GM21390 (cell line): ENCODE measurements around the gene GSTA5.
"Not testable (repeated sequence)": the region's sequence is repeated elsewhere in the genome, so short reads cannot be mapped to it uniquely, and the experiment has no call there.

ENCODE experiments used
- ATAC-seq: cut with Tn5 transposase; IDR thresholded peaks from one replicate; pipeline ENCODE4 v1.9.1; 2021; ENCODE audit not compliant: unreplicated experiment

The GSTA5 gene

DNA sequence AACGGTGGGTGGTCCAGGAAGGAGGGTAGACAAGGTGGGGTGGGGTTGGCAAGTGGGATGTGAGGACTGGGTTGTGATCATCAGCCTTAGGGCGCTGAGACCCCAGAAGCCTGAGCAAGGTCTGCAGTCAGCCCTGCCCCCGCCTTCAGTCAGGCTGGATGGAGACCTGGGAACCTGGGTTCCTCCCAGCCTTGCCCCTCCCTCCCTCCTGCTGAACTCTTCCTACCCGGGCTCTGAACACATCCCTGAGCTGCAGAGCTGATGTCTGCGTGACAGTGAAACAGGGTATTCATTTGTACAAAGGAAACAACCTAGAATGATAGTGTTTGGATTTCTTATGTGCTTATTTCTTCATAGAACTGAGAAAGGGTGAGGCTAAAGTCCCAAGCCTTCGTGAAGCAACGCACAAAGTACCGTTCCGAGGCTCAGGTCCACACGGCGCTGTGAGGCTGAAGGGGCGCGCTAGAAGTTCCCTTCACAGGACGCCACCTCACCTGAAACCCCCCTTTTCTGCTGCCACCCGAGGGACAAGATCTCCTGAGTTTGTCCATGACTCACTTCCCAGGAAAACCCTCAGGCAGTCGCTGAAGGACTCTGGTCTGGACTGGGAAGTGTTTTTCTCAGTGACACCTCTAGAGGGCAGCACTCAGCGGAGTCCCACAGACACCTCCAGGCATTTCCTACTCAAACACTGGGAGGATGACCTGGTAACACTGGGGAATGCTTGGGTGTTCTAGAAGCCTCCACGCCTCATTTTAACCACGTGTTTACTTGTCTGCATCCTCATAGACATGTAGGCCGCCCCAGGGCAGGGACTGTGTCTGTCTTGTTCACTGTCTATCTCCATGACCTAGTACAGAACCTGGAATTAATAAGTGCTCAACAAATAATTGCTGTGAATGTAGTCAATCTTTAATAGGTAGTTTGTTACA is 1.2 kb downstream of the GSTA5 start:
- ATAC-seq: peak; percentile 70

DNA sequence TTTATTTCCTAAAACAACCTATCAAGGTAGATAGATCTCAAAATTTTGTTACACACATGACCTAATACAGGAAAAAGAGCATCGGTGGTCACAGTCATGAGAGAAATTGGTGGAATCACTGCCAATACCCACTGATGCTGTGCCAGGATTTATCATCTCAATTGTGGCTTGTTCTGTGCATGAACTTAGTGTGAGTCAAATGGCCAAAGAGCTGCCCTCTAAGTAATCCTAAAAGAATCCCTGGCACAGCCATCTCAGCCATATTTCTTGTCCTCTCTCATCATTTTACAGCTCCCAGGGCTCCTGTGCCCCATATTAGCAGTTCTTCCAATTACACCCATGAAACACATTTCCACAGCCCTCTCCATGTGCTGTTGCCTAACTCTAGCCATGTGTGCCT is 6.1 kb downstream of the GSTA5 start:
- no peak for ATAC-seq

DNA sequence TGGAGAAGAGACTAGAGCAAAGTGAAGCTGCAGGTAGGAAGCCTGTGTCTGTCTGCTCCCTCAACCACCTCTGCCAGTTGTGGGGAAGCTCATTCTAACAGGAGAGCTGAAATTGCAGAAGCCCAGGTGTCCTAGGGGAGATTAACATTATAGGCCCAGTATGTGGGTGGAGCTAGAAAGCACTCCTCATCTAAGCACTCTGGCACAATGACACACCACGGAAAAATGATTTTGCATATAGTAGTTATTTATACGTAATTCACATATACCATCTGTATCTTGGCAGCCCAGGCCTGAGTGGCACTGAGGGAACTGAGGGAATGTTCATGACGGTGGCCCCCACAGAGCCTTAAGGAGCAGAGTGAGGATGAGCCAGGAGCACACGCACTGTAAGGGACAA is 9.7 kb downstream of the GSTA5 start:
- not testable (repeated sequence) for ATAC-seq

DNA sequence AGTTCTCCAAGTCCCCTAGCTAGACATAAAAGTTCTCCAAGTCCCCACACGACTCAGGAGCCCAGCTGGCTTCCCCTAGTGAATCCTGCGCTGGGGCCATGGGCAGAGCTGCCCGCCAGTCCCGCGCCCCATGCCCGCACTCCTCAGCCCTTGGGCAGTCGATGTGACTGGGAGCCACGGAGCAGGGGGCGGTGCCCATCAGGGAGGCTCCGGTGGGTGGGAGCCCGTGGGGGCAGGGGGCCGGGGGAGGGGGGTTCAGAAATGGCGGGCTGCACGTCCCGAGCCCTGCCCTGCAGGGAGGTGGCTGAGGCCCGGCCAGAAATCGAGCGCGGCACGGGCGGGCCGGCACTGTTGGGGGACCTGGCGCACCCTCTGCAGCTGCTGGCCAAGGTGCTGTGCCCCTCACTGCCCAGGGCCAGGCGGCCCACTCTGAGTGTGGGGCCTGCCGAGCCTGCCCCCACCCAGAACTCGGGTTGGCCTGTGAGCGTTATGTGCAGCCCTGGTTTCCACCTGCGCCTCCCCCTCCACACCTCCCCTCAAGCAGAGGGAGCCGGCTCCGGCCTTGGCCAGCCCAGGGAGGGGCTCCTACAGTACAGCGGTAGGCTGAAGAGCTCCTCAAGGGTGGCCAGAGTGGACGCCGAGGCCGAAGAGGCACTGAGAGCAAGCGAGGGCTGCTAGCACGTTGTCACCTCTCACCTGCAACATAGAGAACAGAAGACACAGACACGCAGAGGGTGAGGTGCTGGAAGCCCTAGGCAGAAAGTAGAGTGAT is 11.4 kb downstream of the GSTA5 start:
- ATAC-seq: no peak

DNA sequence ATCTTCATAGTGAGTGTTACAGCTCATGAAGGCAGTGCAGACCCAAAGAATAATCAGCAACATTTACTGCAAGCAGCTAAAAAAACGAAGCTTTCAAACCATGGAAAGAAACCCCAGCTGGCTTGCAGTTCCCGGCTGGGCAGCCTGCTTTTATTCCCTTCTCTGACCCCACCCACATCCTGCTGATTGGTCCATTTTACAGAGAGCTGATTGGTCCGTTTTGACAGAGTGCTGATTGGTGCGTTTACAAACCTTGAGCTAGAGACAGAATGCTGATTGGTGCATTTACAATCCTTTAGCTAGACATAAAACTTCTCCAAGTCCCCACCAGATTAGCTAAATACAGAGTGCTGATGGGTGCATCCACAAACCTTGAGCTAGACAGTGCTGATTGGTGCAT is 12.0 kb downstream of the GSTA5 start:
- ATAC-seq: not testable (repeated sequence)

DNA sequence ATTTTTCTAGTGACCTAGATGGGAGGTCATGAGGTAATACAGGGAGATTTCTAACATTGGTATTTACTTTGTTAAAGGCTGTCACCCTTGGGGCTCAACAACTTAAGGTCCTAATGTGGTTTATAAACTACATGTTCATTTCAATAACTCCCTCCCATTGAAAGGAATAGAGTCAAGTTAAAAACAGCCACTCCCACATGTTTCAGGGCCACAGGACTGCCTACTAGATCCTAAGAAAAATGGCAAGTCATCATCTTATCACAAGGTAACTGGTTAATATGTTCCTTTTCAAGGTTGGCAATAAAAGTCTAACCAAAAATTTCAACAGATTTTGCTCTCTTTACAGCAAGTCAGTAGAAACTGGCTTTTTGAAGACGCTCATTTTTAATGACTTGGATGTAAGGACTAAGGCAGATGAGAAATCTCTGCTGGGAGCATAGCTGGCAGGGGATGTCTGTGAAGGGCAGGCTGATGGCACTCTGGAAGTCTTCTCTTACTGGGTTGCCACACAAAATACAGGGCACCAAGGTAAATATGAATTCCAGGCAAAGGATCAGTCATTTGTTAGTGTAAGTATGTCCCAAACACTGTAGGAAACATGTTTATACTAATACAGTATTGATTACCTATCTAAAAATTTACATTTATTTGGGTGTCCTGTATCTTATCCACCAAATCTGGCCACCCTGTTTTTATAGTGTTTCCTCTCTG is 13.4 kb downstream of the GSTA5 start:
- not testable (repeated sequence) for ATAC-seq

DNA sequence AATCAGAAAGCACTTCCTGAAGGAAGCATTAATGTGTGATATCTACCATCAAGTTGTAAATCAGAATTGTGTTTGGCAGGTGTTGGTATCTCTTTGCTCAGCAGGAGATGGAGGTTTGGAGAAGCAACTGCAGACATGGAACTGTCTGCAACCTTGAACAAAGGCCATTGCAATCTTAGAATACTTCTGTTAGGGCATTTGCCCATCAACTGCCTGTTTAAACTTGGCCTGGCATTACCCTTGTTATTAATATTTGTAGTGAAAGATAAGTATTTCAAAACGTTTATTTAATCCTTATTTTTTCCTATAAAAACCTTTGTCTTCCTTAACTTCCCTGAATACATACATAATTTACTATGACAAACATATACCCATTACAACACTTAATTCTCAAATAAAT is 14.1 kb downstream of the GSTA5 start:
- no peak for ATAC-seq

DNA sequence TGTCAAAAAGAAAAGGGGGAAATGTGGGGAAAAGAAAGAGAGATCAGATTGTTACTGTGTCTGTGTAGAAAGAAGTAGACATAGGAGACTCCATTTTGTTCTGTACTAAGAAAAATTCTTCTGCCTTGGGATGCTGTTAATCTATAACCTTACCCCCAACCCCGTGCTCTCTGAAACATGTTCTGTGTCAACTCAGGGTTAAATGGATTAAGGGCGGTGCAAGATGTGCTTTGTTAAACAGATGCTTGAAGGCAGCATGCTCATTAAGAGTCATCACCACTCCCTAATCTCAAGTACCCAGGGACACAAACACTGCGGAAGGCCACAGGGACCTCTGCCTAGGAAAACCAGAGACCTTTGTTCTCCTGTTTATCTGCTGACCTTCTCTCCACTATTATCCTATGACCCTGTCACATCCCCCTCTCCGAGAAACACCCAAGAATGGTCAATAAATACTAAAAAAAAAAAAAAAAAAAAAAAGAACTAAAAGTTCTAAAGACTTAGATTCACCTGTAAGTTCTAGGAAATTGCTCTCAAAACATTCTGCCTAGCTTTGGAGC is 14.6 kb downstream of the GSTA5 start:
- ATAC-seq: not testable (repeated sequence)

DNA sequence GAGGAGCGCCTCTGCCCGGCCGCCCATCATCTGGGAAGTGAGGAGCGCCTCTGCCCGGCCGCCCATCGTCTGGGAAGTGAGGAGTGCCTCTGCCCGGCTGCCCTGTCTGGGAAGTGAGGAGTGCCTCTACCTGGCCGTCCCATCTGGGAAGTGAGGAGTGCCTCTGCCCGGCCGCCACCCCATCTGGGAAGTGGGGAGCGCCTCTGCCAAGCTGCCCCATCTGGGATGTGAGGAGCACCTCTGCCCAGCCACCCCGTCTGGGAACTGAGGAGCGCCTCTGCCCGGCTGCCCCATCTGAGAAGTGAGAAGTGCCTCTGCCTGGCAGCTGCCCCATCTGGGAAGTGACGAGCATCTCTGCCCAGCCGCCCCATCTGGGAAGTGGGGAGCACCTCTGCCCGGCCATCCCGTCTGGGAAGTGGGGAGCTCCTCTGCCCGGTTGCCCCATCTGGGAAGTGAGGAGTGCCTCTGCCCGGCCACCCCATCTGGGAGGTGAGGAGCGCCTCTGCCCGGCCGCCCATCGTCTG is 15.3 kb downstream of the GSTA5 start:
- not testable (repeated sequence) for ATAC-seq

DNA sequence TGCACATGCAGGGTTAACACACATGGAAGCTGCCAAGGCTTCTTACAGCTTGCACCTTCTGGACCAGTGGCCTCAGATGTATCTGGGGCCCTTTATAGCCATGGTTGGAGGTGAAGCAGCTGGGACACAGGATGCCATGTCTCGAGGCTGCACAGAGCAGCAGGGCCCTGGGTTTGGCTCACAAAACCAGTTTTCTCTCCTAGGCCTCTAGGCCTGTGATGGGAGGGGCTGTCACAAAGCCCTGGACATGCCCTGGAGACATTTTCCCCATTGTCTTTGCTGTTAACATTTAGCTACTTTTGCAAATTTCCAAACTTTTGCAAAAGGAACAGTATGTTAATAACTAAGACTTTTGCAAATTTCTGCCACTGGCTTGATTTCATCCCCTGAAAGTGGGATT is 18.8 kb downstream of the GSTA5 start:
- no peak for ATAC-seq

DNA sequence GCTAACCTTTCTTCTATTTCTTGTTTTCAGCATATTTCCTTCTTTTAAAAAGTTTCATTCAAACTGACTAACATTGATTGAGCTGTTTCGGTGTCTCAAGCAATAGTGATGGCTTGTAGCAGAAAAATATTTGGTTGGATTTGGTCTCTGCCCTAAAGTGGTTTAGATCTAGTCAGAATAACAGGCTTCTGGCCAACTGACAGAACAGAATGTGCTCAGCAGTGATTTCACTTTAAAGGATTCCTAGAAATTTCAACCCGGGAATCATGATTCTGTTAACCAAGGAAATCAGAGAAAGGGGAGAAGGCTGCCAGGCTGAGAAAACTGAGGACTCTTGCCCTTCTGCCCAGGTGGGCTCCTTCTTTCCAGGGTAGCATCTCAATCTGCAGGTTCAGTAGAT is 20.4 kb downstream of the GSTA5 start:
- ATAC-seq: no peak

DNA sequence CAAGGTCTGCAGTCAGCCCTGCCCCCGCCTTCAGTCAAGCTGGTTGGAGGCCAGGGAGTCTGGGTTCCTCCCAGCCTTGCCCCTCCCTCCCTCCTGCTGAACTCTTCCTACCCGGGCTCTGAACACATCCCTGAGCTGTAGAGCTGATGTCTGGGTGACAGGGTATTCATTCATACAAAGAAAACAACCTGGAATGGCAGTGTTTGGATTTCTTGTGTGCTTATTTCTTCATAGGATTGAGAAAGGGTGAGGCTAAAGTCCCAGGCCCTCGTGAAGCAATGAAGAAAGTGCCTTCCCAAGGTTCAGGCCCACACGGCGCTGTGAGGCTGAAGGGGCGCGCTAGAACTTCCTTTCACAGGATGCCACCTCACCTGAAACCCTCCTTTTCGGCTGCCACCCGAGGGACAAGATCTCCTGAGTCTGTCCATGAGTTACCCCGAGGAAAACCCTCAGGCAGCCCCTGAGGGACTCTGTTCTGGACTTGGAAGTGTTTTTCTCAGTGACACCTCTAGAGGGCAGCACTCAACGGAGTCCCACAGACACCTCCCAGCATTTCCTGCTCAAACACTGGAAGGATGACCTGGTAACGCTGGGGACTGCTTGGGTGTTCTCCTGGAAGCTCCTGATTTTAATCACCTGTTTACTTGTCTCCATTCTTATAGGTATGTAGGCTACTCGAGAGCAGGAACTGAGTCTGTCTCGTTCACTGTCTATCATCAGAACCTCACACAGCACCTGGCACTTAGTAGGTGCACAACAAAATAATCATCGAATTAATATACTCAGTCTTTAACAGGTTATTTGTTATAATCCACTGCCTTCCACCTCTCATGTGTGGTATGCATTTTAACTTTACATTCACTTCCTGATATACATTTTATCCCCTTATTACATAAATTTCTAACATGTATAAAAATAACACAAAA is 25.2 kb downstream of the GSTA5 start:
- peak; percentile 93 for ATAC-seq

DNA sequence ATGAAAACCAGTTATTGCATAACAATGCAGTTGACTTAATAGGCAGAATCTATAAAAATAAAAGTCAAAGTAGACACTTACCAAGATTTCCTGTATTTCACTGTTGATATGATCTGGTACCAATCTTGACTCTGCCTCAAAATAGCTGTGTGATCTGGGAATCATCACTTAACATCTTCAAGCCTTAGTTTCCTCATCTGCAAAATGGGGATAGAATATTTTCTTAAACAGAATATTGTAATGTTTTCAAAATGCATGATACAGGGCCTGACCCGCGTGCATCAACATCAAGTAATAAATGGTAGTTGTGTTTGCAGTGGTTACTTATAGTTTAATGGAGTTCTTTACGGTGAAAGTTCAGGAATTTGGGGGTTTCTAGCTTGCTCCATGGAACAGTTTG is 26.1 kb downstream of the GSTA5 start:
- ATAC-seq: not testable (repeated sequence)

DNA sequence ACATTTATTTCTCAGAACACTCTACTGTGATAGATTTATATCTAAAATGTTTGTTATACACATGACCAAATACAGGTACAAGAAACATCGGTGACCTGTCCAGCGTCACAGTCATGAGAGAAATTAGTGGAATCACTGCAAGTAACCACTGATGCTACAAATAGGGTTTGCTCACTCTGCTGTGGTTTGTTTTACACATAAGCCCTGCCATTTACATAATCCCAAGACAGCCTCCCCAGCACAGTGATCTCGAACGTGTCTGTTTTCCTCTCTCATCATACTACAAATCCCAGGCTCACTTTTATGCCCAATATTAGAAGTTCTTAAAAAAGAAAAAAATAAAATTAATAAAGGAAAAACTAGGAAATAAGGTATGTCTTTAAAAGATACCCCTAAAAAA is 30.8 kb downstream of the GSTA5 start:
- not testable (repeated sequence) for ATAC-seq

DNA sequence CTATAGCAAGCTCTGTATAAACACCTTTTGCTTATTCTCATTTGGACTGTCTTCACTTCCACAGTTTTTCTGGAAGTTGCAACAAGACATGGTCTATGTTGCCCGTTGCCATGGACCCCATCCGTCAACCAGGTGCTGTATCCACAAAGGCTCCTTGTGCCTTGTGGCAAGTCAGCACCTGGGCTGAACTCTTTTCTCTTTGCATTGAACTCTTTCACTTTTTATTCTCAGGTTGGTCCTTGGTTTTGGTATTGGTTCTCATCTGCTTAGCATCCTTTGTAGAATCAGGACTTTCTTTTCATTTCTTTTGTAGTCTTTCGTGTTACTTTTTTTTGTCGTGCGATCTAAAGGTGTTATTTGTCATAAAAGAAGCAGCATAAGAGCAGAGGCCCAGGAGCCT is 32.0 kb downstream of the GSTA5 start:
- ATAC-seq: no peak

DNA sequence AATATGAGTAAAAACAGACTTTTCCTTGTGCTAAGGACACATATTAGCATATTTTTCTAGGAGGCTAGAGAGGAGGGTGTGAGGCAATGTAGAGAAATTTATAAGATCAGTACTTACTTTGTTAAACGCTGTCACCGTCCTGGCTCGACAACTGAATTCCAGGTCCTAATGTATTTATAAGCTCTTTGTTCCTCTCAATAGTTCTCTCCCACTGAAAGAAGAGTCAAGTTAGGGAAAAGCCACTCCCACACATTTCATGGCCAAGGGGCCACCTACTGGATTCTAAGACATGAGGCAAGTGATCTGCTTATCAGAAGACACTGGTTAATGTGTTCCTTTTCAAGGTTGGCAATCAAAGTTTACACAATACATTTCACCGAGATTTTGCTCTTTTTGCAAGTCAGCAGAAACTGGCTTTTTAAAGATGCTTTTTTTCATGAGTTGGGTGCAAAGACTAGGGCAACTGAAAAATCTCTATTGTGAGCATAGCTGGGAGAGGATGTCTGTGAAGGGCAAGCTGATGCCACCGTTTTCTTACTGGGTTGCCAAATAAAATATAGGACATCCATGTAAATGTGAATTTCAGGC is 36.9 kb downstream of the GSTA5 start, which contains the start of gene GSTA1:
Gene GSTA1 (minus strand): TSS at position 149 of the 588 bp plus-strand sequence. CDS start 4,549 bp downstream, outside the sequence.
- ATAC-seq: not testable (repeated sequence)

DNA sequence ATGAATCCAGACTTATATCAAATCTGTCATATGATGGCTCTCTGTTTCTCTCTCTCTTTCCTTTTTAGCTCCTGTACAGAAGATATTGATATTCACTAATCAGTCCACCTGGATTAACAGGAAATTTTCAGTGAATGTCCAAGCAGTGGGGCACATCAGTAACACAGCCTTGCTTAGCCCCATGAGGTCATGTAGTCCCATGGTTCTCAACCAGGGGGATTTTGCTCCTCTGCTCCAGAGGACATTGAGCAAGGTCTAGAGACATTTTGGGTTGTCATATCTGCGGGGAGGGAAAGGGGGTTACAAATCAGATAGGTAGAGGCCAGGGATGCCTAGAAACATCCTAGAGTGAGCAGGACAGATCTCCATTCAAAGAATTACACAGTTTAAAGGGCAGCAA is 37.8 kb downstream of the GSTA5 start:
- no peak for ATAC-seq

DNA sequence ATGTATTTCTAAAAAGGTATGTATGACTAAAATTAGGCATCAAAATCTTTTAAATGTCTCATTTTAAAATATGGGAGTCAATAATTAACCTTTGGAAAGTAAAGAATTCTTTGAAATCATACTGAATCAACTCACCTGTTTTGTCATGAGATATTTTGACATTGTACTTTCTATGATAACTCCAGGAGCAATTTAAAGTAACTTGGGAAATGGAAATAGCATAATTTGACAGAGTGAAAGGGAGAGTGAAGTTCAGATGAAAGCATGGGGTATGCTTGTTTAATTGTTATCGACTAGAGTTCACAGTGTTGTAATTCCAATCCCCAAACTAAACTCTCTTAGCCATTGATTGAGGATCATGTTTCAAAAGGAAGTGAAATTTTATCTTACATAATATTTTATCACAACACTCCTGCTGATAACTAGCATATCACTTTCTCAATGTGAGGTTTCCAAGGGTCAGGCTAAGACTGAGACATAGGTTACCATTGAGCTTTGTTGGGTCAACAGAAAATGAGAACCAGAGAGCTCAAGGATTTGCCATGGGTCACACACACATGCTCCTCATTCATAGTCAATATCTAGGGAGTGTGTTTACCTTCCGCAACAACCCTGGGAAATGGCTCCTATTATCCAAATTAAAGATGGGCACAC is 39.3 kb downstream of the GSTA5 start:
- no peak for ATAC-seq

DNA sequence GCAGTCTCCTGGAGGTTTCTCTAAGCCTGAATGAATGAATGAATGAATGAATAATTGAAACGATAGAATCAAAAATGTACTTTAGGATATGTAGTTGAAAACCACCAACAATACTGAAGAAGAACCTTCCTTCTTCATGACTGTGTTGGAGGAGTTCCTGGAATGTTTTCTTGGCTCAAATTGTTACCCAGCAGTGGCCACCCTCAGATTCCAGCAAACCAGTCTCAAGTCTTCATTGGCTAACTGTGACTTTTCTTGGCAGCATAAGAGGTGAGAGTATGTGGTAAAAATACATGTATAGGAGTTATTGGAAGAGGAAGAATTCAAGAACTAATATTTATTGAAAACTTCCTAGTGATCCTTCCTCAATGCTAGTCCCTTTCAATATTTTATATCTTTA is 41.3 kb downstream of the GSTA5 start:
- ATAC-seq: not testable (repeated sequence)
